ENCODE measurements around the gene KPNB1.

The KPNB1 gene

GRCh38 chr17:47692895-47693730, 43.4 kb downstream of the KPNB1 start:
- intact Hi-C loops (cut with micrococcal nuclease), result no loop called here
- H3K4me3 Mint-ChIP-seq, result peak overlapping the region; percentile 86
- peaks cover 43% of the 10 kb centered on the region for H3K36me3 Mint-ChIP-seq (ENCODE audit: low read depth)
- H3K27ac Mint-ChIP-seq, result peak overlapping the region; percentile 84
- peaks cover 60% of the 10 kb centered on the region for H3K4me1 Mint-ChIP-seq (ENCODE audit: low read depth)
- no peaks in the 10 kb centered on the region for H3K9me3 Mint-ChIP-seq
- peaks cover 21% of the 10 kb centered on the region for H3K27me3 Mint-ChIP-seq

- intact Hi-C loops (cut with micrococcal nuclease), result no loop called here
- H3K36me3 Mint-ChIP-seq (ENCODE audit: low read depth), result peaks cover 48% of the 10 kb centered on the region
- H3K4me3 Mint-ChIP-seq, result peak within 1 kb of the TSS; percentile 86
These were observed 44.2 kb downstream of the KPNB1 start, which contains the start of gene TBKBP1 for GRCh38 chr17:47693731-47694580. TSS of gene TBKBP1 (plus strand) at chr17:47694161. CDS start at chr17:47696113, 1,952 bp downstream.

DNA sequence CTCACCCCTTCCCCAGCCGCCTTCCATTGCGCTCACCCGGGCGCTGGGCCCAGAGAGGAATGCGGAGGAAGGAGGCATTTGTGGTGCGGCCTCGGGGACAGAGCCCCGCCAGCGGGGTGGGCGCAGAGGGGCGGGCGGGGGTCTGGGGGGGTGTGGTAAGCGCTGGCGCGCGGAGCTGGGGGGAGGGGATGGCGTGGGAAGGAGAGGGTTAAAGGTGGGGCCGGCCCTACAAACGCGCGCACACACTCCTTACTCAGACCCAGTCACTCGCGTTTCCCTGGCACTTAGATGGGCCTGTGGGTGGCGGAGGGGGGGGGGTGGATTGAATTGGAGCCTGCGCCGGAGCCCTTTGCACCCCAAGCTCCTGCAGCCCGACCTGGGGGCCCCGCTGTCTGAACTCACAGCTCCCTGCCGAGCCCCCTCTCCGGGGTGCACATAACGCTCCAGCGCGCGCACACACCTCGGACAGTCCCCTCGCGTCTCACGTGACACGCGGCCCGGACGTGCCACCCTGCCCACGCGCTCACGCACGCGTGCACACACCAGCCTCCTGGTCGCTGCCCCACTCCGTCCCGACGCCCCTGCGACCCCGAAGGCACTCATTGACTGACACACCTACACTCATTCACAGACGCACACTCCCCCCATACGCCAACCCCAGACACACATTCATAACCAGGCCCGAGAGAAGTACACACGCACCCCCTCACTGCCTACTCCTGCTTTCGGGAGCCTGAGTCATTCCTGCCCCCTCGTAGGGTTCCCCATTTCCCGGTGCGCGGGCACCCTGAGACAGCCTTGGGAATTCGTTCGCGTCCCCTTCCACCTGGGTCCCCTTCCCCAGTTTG, 45.1 kb downstream of the KPNB1 start:
- peak overlapping the region; percentile 94 for H3K27ac Mint-ChIP-seq
- intact Hi-C loops (cut with micrococcal nuclease), result no loop called here
- H3K36me3 Mint-ChIP-seq (ENCODE audit: low read depth), result peaks cover 57% of the 10 kb centered on the region
- peaks cover 21% of the 10 kb centered on the region for H3K27me3 Mint-ChIP-seq
- no peaks in the 10 kb centered on the region for H3K9me3 Mint-ChIP-seq
- H3K4me1 Mint-ChIP-seq (ENCODE audit: low read depth), result peaks cover 69% of the 10 kb centered on the region
- H3K4me3 Mint-ChIP-seq, result peak overlapping the region; percentile 86

More at GRCh38 chr17:47693731-47694580, 44.2 kb downstream of the KPNB1 start, which contains the start of gene TBKBP1:
- H3K9me3 Mint-ChIP-seq, result no peaks in the 10 kb centered on the region
- H3K27ac Mint-ChIP-seq, result peak within 1 kb of the TSS; percentile 94
- peaks cover 69% of the 10 kb centered on the region for H3K4me1 Mint-ChIP-seq (ENCODE audit: low read depth)
- H3K27me3 Mint-ChIP-seq, result peaks cover 21% of the 10 kb centered on the region

DNA sequence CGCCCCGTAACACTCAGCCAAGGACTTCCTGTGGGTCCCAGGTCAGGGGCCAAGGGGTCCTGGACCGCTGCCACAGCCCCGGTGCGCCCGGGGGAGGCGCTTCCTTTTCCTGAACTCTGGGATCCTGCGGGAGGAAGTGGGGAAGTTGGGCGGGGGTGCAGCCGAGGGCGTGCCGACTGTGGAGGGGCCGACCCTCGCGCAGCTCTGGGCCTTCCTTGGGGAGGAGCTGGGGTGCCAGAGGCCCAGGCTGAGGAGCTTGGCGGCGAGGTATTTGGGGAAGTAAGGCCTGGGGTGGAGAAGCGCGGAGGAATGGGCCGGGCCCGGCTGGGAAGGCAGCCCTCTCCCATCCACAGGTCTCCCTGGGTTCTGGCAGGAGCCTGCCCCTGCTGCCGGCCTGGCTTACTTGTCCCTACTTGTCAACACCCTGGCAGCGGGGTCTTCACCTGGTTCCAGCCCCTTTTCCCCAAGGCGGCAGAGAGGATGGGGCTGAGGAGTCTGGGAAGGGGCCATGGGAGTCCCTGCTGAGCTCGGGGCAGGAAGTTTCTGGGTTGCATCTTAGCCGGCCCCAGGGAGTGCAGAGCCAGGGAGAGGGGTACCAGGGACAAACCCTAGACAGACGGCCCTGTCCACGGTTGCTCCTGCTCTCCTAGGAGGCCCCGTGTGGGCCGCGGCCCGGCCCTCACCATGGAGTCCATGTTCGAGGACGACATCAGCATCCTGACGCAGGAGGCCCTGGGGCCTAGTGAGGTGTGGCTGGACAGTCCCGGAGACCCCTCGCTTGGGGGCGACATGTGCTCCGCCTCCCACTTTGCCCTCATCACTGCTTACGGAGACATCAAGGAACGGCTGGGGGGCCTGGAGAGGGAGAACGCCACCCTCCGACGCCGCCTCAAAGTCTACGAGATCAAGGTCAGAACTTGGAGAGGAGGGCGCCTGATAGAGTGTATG, 46.0 kb downstream of the KPNB1 start:
- Mint-ChIP-seq H3K27ac (peak overlapping the region; percentile 94), H3K4me3 (peak overlapping the region; percentile 86), H3K9me3 (no peaks in the 10 kb centered on the region), H3K36me3 (ENCODE audit: low read depth) (peaks cover 66% of the 10 kb centered on the region), H3K27me3 (peaks cover 19% of the 10 kb centered on the region), H3K4me1 (ENCODE audit: low read depth) (peaks cover 61% of the 10 kb centered on the region)
- intact Hi-C loops (cut with micrococcal nuclease), result no loop called here

- Mint-ChIP-seq H3K36me3 (ENCODE audit: low read depth) (peaks cover 78% of the 10 kb centered on the region), H3K4me3 (no peak overlapping the region), H3K9me3 (no peaks in the 10 kb centered on the region), H3K4me1 (ENCODE audit: low read depth) (peaks cover 63% of the 10 kb centered on the region), H3K27me3 (peaks cover 13% of the 10 kb centered on the region), H3K27ac (peak overlapping the region; percentile 94)
- intact Hi-C loops (cut with micrococcal nuclease), result no loop called here
These were observed 47.3 kb downstream of the KPNB1 start for GRCh38 chr17:47696717-47697642.

- no peaks in the 10 kb centered on the region for H3K9me3 Mint-ChIP-seq
- H3K27me3 Mint-ChIP-seq, result peaks cover 4% of the 10 kb centered on the region
- intact Hi-C loops (cut with micrococcal nuclease), result no loop called here
- H3K36me3 Mint-ChIP-seq (ENCODE audit: low read depth), result peaks cover 85% of the 10 kb centered on the region
- no peak overlapping the region for H3K4me3 Mint-ChIP-seq
- H3K4me1 Mint-ChIP-seq (ENCODE audit: low read depth), result peaks cover 65% of the 10 kb centered on the region
- no peak overlapping the region for H3K27ac Mint-ChIP-seq
These were observed 48.4 kb downstream of the KPNB1 start for GRCh38 chr17:47697906-47698711.

GRCh38 chr17:47698749-47699535, 49.2 kb downstream of the KPNB1 start:
- H3K4me1 Mint-ChIP-seq (ENCODE audit: low read depth), result peaks cover 67% of the 10 kb centered on the region
- no peaks in the 10 kb centered on the region for H3K27me3 Mint-ChIP-seq
- H3K36me3 Mint-ChIP-seq (ENCODE audit: low read depth), result peaks cover 85% of the 10 kb centered on the region
- intact Hi-C loops (cut with micrococcal nuclease), result no loop called here
- no peak overlapping the region for H3K4me3 Mint-ChIP-seq
- no peak overlapping the region for H3K27ac Mint-ChIP-seq
- H3K9me3 Mint-ChIP-seq, result no peaks in the 10 kb centered on the region

- Mint-ChIP-seq H3K9me3 (no peaks in the 10 kb centered on the region), H3K27me3 (peaks cover 5% of the 10 kb centered on the region), H3K36me3 (ENCODE audit: low read depth) (peaks cover 87% of the 10 kb centered on the region), H3K4me3 (no peak overlapping the region), H3K27ac (no peak overlapping the region), H3K4me1 (ENCODE audit: low read depth) (peaks cover 73% of the 10 kb centered on the region)
- intact Hi-C loops (cut with micrococcal nuclease), result no loop called here
These were observed 49.8 kb downstream of the KPNB1 start for GRCh38 chr17:47699536-47699840.

DNA sequence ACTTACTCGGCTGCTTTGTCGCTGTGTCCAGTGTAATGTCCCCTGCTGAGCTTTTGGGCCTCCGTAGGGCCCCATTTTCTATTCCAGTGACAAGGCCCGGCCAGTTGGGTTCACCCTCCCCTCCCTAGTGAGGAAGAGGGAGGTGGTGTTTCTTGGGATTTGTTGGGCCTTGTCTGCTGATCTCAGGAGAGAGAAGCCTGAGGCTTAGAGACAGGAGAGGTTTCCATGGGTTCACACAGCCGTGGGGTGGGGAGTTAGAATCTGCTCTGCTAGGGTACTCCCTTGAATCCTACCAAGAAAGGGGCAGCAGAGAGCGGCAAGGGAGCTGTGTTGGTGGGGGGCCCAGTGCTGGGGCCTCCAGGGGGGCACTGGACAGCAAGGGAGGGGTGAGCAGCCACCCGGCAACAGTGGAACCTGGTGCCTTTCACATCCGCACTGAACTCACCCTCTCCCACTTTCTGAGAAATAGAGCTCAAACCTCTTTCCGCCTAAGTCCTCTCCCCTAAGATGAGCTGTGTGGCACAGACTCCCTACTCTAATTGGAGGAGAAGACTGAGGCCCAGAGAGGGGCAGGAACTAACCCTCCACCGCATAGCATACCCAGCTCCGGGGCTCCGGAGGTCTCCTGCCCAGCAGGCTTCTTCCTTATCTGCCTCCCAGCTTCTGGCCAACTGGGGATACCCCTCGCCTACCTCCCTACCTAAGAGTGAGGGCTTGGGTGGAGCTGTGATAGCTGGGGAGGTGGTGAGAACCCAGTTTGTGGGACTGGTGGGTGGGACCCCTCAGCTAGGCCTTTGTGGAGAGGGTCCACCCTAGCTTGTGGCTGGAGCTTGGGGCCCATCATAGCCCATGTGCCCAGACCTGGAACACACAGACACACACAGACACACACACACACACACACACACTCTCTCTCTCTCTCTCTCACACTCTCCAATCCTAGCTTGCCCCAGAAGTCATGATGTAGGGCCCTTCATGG, 51.0 kb downstream of the KPNB1 start:
- Mint-ChIP-seq H3K27ac (no peak overlapping the region), H3K27me3 (peaks cover 18% of the 10 kb centered on the region), H3K36me3 (ENCODE audit: low read depth) (peaks cover 87% of the 10 kb centered on the region), H3K4me1 (ENCODE audit: low read depth) (peaks cover 75% of the 10 kb centered on the region), H3K4me3 (no peak overlapping the region), H3K9me3 (no peaks in the 10 kb centered on the region)
- intact Hi-C loops (cut with micrococcal nuclease), result no loop called here

DNA sequence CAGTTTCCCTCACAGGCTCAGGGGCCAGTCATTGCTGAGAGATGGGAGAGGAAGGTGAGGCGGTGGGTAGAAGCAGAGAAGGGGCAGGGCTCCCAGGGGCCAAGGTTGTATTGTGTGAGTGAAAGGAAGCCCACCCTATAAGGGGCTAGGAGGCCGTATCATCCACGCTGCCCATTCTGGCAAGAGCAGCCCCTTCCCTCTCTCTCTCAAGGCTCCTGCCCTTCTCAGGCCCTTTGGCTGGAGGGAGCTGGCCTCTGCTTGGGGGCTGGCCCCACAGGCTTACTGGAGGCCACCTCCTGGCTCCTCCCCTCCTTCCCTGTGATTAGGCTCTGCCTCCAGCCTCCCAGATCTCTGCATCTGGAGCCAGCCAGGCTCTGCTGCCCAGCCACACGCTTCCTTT, 51.9 kb downstream of the KPNB1 start:
- intact Hi-C loops (cut with micrococcal nuclease), result no loop called here
- Mint-ChIP-seq H3K27ac (no peak overlapping the region), H3K4me3 (no peak overlapping the region), H3K4me1 (ENCODE audit: low read depth) (peaks cover 75% of the 10 kb centered on the region), H3K27me3 (peaks cover 18% of the 10 kb centered on the region), H3K9me3 (no peaks in the 10 kb centered on the region), H3K36me3 (ENCODE audit: low read depth) (peaks cover 83% of the 10 kb centered on the region)

Measured in dendritic cell treated with granulocyte-macrophage colony-stimulating factor and Interleukin-4, amounts not matched to agents 40 ng/mL and 50 ng/mL, for 4 days (primary cell).